Measurements from ENCODE around the gene FSTL3.

- peak; percentile 93 for TF ChIP-seq CTCF (IDR thresholded peaks at IDR 0.05)
- no peak for TF ChIP-seq EZH2phosphoT487 (IDR thresholded peaks at IDR 0.05)
Observed at GRCh38 chr19:664913-665443, 11.2 kb upstream of the FSTL3 start.
